A673 (cell line): ENCODE measurements around the gene PHLDA3. TPM values are rescaled to one million over a fixed set of nuclear protein-coding genes. Genes with fewer than 3 reads are reported as not detected.

Experiments
- BruUV-seq: library from RNA; stranded (reverse); fragments of 400-500 nt; replicated peaks from 2 replicates; lab custom pipeline; 2021; lab: Mats Ljungman, UMichigan
- CTCF ChIA-PET: fragments of 300-600 bp; sonication (Branson Sonifier 250); formaldehyde crosslinking; loops from one replicate; lab custom pipeline; 2022; ENCODE audit warnings: antibody characterized with exemption; lab: Charles Lee
- POLR2A ChIA-PET: fragments of 300-600 bp; sonication (Branson Sonifier 250); formaldehyde crosslinking; loops from one replicate; lab custom pipeline; 2022; ENCODE audit warnings: antibody characterized with exemption; ENCODE audit not compliant: low non-redundant PET; lab: Charles Lee
- DNase-seq: peaks from one replicate; pipeline ENCODE4 v3.0.0-alpha.2; 2015; ENCODE audit warnings: low spot score
- H3K27ac ChIP-seq: fragments of 200-600 bp; sonication (generic); 2 replicates; pipeline ENCODE4 v1.5.1; 2016; ENCODE audit warnings: mixed run types, low read depth, mild to moderate bottlenecking, mixed read lengths, antibody characterized with exemption, low read length; ENCODE audit not compliant: poor library complexity, severe bottlenecking
- H3K27me3 ChIP-seq: fragments of 200-600 bp; sonication (generic); replicated peaks from 2 replicates; pipeline ENCODE4 v1.6.1; 2017; ENCODE audit warnings: mixed run types, low read depth, mild to moderate bottlenecking, mixed read lengths, antibody characterized with exemption, low read length; ENCODE audit not compliant: insufficient read depth, poor library complexity
- H3K36me3 ChIP-seq: fragments of 200-600 bp; sonication (generic); 2 replicates; pipeline ENCODE4 v1.6.1; 2016; ENCODE audit warnings: mixed run types, mild to moderate bottlenecking, mixed read lengths, antibody characterized with exemption, low read length; ENCODE audit not compliant: insufficient read depth, poor library complexity, severe bottlenecking
- H3K4me1 ChIP-seq: fragments of 200-600 bp; sonication (generic); 2 replicates; pipeline ENCODE4 v1.6.1; 2017; ENCODE audit warnings: mixed run types, mild to moderate bottlenecking, mixed read lengths, antibody characterized with exemption, low read length; ENCODE audit not compliant: insufficient read depth, poor library complexity, severe bottlenecking
- H3K4me3 ChIP-seq: fragments of 200-600 bp; sonication (generic); 2 replicates; pipeline ENCODE4 v1.5.1; 2016; ENCODE audit warnings: low read depth, mixed run types, mild to moderate bottlenecking, mixed read lengths, low read length; ENCODE audit not compliant: poor library complexity, severe bottlenecking
- H3K9me3 ChIP-seq: fragments of 200-600 bp; sonication (generic); 2 replicates; pipeline ENCODE4 v1.6.1; 2016; ENCODE audit warnings: mixed run types, low read depth, mild to moderate bottlenecking, mixed read lengths, antibody characterized with exemption, low read length; ENCODE audit not compliant: poor library complexity, severe bottlenecking
- EZH2 ChIP-seq: fragments of 200-600 bp; sonication (generic); IDR thresholded peaks from 2 replicates; pipeline ENCODE4 v1.6.1; 2017; ENCODE audit warnings: borderline replicate concordance, low read depth, mild to moderate bottlenecking, mixed read lengths, antibody characterized with exemption, low read length; ENCODE audit not compliant: poor library complexity, severe bottlenecking
- intact Hi-C: fragments of 100-400 bp; cut with micrococcal nuclease; formaldehyde crosslinking; loops from one replicate; pipeline ENCODE4 v1.10.0; 2022; ENCODE audit not compliant: unreplicated experiment
- total RNA-seq: library from RNA; stranded (reverse); gene quantifications from 2 replicates; pipeline ENCODE4 v1.2.3, GENCODE V29; 2021
- TF ChIP-seq, protein P1 (sequence below): fragments of 300-800, 200-600 bp; sonication (generic); conservative IDR thresholded peaks from 2 replicates; pipeline ENCODE4 v1.5.1; 2017; ENCODE audit warnings: low read depth, mild to moderate bottlenecking, antibody characterized with exemption, low read length, moderate library complexity, mixed read lengths

PHLDA3 gene
- total RNA-seq, 1 experiment from 2014 or later, result 24.1 TPM

DNA sequence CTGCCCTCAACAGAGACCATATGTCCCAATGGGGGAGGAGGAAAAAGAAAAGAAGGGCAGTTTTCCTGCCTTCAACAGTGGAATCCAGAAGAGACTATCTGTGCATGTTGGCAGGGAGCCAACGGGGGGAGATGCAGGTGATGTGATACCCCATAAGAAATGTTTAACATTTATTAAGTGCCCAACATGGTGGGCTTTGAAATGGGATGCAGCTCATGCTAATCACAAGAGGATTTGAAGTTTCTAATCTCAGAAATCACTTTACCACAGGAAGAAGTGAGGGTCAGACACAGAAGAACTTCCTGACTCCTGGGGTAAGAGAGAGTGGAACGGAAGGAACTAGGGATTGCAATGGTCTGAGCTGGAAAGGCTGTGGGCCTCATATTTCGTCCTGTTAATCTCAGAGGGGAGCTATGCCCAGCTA, 21.7 kb upstream of the PHLDA3 start:
- Histone ChIP-seq H3K9me3 (no peaks in the 10 kb centered on the region), H3K27me3 (no peaks in the 10 kb centered on the region), H3K27ac (peak overlapping the region; percentile 25), H3K4me3 (no peak overlapping the region), H3K4me1 (peaks cover 42% of the 10 kb centered on the region), H3K36me3 (peaks cover 83% of the 10 kb centered on the region)
- peak; percentile 77 for DNase-seq
- intact Hi-C loops, result no loop called here
- ChIA-PET CTCF (interaction anchor here (0.6 to 1.1 kb wide), 2 partner anchors 22 to 276 kb away, joined by 3 to 5 read pairs; no protein-coding TSS in a partner anchor), POLR2A (no interaction called here)
- BruUV-seq, result no TSS peak
- TF ChIP-seq, protein P1, sequence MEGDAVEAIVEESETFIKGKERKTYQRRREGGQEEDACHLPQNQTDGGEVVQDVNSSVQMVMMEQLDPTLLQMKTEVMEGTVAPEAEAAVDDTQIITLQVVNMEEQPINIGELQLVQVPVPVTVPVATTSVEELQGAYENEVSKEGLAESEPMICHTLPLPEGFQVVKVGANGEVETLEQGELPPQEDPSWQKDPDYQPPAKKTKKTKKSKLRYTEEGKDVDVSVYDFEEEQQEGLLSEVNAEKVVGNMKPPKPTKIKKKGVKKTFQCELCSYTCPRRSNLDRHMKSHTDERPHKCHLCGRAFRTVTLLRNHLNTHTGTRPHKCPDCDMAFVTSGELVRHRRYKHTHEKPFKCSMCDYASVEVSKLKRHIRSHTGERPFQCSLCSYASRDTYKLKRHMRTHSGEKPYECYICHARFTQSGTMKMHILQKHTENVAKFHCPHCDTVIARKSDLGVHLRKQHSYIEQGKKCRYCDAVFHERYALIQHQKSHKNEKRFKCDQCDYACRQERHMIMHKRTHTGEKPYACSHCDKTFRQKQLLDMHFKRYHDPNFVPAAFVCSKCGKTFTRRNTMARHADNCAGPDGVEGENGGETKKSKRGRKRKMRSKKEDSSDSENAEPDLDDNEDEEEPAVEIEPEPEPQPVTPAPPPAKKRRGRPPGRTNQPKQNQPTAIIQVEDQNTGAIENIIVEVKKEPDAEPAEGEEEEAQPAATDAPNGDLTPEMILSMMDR, result no peak
- TF ChIP-seq EZH2, result no peak

DNA sequence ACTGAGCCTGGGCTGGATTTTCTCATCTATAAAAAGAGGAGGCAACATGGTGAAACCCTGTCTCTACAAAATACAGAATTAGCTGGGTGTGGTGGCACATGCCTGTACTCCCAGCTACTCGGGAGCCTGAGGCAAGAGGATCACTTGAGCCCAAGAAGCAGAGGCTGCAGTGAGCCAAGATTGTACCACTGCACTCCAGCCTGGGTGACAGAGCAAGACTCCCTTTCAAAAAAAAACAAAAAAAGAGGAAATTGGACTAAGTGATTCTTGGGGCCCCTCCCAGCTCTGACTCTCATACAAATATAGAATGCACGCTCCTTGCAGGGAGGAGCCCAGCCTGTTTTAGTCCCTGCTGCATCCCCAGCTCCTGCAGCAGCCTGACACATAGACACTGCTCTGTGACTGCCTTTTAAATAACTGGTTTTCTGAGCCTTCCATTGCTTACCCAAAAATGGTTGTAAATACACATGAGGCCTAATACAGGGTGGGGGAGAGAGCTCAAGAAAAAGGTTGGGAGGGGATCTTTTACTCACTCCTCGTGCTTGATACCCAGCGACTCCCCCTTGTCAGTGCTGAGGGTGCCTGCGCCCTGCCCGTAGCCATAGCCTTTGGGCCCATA, 20.8 kb upstream of the PHLDA3 start:
- peak overlapping the region; percentile 25 for H3K27ac ChIP-seq
- CTCF ChIA-PET, result no interaction called here

DNA sequence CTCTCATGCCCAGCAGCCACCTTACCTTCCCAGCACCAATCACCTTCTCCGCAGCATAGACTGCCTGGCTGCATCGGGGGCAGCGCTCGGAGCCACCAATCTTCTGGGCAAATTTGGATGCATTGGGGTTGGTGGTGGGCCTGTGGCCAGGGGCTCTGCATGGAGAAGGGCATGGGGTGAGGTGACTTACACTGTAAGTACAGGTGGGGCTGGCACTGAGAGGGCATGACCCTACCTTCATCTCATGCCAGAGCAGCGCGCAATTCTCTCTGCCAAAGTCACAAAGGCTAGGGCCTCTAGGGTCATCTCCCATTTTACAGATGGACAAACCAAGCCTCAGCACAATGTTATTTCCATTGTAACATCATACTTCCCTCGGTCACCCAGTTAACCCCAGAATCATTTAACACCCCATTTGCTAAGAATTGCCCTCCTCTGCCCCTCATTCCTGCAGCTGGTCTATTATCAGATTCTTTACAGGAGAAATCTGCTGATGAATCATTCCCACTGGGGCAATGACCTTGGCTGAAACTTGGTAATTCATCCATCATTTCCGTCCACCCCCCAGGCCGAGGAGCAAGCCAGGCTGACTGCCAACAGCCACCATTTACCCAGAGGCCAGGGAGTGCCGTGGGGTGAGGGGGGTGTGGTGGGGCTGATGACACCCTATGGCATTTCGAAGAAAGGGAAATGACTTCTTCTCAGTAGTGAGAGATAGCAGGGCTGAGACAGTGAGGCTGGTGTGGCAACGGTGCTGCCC, 20.0 kb upstream of the PHLDA3 start:
- H3K36me3 ChIP-seq, result peaks cover 83% of the 10 kb centered on the region
- H3K4me3 ChIP-seq, result no peak overlapping the region
- ChIA-PET POLR2A (no interaction called here), CTCF (no interaction called here)
- BruUV-seq, result no TSS peak
- intact Hi-C loops, result no loop called here
- peak overlapping the region; percentile 25 for H3K27ac ChIP-seq
- peaks cover 33% of the 10 kb centered on the region for H3K4me1 ChIP-seq
- TF ChIP-seq, protein P1, result no peak
- no peak for TF ChIP-seq EZH2
- no peaks in the 10 kb centered on the region for H3K9me3 ChIP-seq
- no peak for DNase-seq
- H3K27me3 ChIP-seq, result no peaks in the 10 kb centered on the region

More for the DNA sequence above, 20.8 kb upstream of the PHLDA3 start:
- Histone ChIP-seq H3K4me1 (peaks cover 40% of the 10 kb centered on the region), H3K9me3 (no peaks in the 10 kb centered on the region), H3K27me3 (no peaks in the 10 kb centered on the region), H3K36me3 (peaks cover 83% of the 10 kb centered on the region), H3K4me3 (no peak overlapping the region)
- POLR2A ChIA-PET, result no interaction called here
- TF ChIP-seq, protein P1, result no peak
- no peak for TF ChIP-seq EZH2
- no peak for DNase-seq
- intact Hi-C loops, result no loop called here
- no TSS peak for BruUV-seq
